ENCODE data around the gene CYP17A1. TPM values are rescaled to one million over a fixed set of nuclear protein-coding genes. Genes with fewer than 3 reads are reported as not detected.

Gene CYP17A1, protein sequence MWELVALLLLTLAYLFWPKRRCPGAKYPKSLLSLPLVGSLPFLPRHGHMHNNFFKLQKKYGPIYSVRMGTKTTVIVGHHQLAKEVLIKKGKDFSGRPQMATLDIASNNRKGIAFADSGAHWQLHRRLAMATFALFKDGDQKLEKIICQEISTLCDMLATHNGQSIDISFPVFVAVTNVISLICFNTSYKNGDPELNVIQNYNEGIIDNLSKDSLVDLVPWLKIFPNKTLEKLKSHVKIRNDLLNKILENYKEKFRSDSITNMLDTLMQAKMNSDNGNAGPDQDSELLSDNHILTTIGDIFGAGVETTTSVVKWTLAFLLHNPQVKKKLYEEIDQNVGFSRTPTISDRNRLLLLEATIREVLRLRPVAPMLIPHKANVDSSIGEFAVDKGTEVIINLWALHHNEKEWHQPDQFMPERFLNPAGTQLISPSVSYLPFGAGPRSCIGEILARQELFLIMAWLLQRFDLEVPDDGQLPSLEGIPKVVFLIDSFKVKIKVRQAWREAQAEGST
- not detected in 2 replicates for polyA plus RNA-seq (2012; rRNA removed)
- not detected in 2 replicates for polyA plus RNA-seq (2012; cell fraction: cytosol; rRNA removed)
- polyA plus RNA-seq (2012; cell fraction: nucleus; rRNA removed) = 0.04 TPM in 1 of 2 replicates, not detected in the other

DNA sequence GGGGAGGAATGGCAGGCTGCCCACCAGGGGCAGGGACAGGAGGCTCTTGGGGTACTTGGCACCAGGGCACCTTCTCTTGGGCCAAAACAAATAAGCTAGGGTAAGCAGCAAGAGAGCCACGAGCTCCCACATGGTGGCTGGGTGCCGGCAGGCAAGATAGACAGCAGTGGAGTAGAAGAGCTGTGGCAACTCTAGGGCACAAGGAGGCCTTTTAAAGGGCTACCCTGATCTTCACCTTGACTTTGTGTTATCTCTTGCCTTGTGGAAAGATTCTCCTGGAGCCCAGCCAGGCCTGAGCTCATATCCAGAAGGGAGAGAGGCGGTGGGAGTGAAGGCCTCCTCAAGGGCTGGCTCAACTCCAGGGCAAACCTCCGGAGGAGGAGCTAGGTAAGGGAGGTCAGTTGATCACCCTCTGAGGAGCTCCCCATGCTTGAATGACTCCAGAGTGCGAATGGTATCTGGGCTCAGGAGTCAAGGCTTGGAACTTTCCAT, at the start of gene CYP17A1:
TSS of gene CYP17A1 (minus strand) at position 184 of the 492 bp plus-strand sequence. CDS start at position 132, 52 bp downstream.
- TF ChIP-seq MXI1 (IDR thresholded peaks at IDR 0.05; ENCODE audit: low read depth, low read length) = no peak
- ChIA-PET POLR2A (interaction anchor here (0.6 kb wide), 1 partner anchor 89 kb away, joined by 3 read pairs; no protein-coding TSS in a partner anchor), CTCF (interaction anchor here (1.2 to 5.4 kb wide), 6 partner anchors 64 to 648 kb away, joined by 4 to 71 read pairs (median 5); no protein-coding TSS in a partner anchor)
- Histone ChIP-seq H2AFZ (ENCODE audit: low read depth) (no peak within 1 kb of the TSS), H4K20me1 (ENCODE audit: insufficient read depth) (no peaks in the 10 kb centered on the region), H3K4me3 (ENCODE audit: low read depth in 2 of 2, low read length in 1 of 2) (no peak within 1 kb of the TSS), H3K36me3 (replicated peaks in 1 of 2; ENCODE audit: control insufficient read depth in 1 of 2, insufficient read depth in 2 of 2, low read length in 1 of 2) (no peaks in the 10 kb centered on the region), H3F3A (replicated peaks; ENCODE audit: insufficient read depth) (no peaks in the 10 kb centered on the region), H3K4me2 (no peak within 1 kb of the TSS), H3K4me1 (ENCODE audit: control insufficient read depth in 1 of 2, insufficient read depth in 2 of 2, low read depth in 1 of 2, low read length in 1 of 2) (no peaks in the 10 kb centered on the region; a peak in 1 of 4 replicates), H3K9me2 (no peaks in the 10 kb centered on the region), H3K27ac (ENCODE audit: low read depth in 2 of 2, low read length in 1 of 2) (no peak within 1 kb of the TSS), H3K9me3 (no peaks in the 10 kb centered on the region), H3K27me3 (ENCODE audit: insufficient read depth) (no peaks in the 10 kb centered on the region), H3K79me2 (ENCODE audit: insufficient read depth) (no peaks in the 10 kb centered on the region), H3K9ac (no peak within 1 kb of the TSS)
- DNase-seq = no peak
- 51% methylated on average over 2 of the region's 5 CpGs for WGBS (ENCODE audit: low lambda C conversion rate)

DNA sequence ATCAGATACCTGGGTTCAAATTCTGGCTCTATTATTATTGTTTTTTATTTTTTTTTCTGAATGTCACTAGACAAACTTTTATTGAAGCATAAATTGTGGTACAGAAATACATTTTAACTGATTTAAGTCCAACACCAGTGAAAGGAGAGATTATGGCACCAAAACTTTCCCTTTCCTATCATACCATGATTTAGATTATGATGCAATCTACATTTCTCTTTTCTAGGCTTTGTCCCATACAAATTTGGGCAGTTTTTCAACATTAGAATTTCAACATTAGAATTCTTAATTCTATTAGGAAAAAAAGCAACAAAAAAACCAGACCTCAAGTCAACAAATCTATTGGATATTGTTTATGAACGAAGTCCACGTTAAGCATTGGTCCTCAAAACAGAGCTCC, 43.0 kb upstream of the CYP17A1 start:
- Histone ChIP-seq H3K9me3 (no peaks in the 10 kb centered on the region), H3K9ac (no peak overlapping the region), H3K4me2 (no peak overlapping the region), H3K79me2 (ENCODE audit: insufficient read depth) (no peaks in the 10 kb centered on the region), H3K36me3 (replicated peaks in 1 of 2; ENCODE audit: control insufficient read depth in 1 of 2, insufficient read depth in 2 of 2, low read length in 1 of 2) (peaks cover 10 to 11% of the 10 kb centered on the region in 2 experiments), H4K20me1 (ENCODE audit: insufficient read depth) (no peaks in the 10 kb centered on the region), H3K4me3 (ENCODE audit: low read depth in 2 of 2, low read length in 1 of 2) (no peak overlapping the region), H3F3A (replicated peaks; ENCODE audit: insufficient read depth) (no peaks in the 10 kb centered on the region), H2AFZ (ENCODE audit: low read depth) (no peak overlapping the region), H3K9me2 (no peaks in the 10 kb centered on the region), H3K27ac (ENCODE audit: low read depth in 2 of 2, low read length in 1 of 2) (no peak overlapping the region), H3K27me3 (ENCODE audit: insufficient read depth) (no peaks in the 10 kb centered on the region), H3K4me1 (ENCODE audit: control insufficient read depth in 1 of 2, insufficient read depth in 2 of 2, low read depth in 1 of 2, low read length in 1 of 2) (no peaks in the 10 kb centered on the region)
- WGBS (ENCODE audit: low lambda C conversion rate) = 94% methylated on average over 2 of the region's 2 CpGs
- TF ChIP-seq NRF1 (IDR thresholded peaks at IDR 0.05; ENCODE audit: low read depth, low read length) = no peak
- no peak for TF ChIP-seq ZBTB33 (IDR thresholded peaks at IDR 0.05; ENCODE audit: borderline replicate concordance, low read depth)
- TF ChIP-seq GABPA (IDR thresholded peaks at IDR 0.05; ENCODE audit: low read depth) = no peak
- TF ChIP-seq RAD21 (IDR thresholded peaks at IDR 0.05; ENCODE audit: low read length) = no peak
- POLR2A ChIA-PET = no interaction called here
- no peak for DNase-seq
- CTCF ChIA-PET = no interaction called here

DNA sequence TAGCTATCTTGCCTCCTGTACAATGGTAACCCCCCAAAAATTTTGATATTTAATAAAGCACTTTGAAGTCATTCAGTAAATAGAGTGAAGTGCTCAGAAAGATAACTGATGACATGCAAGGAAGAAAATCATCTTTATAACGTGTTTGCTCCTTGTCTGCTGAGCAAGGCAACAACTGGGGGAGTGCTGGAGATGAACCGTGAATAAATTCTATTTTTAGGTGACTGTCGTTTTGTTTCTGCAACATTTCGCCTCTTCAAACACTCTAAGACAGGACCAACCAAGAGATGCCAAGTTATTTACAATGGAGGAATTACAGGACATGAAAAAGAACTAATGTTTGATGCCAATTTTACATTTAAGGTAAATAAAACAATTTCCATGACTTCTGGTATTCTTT, 41.4 kb upstream of the CYP17A1 start:
- no peak for TF ChIP-seq GABPA (IDR thresholded peaks at IDR 0.05; ENCODE audit: low read depth)
- TF ChIP-seq, protein P1, sequence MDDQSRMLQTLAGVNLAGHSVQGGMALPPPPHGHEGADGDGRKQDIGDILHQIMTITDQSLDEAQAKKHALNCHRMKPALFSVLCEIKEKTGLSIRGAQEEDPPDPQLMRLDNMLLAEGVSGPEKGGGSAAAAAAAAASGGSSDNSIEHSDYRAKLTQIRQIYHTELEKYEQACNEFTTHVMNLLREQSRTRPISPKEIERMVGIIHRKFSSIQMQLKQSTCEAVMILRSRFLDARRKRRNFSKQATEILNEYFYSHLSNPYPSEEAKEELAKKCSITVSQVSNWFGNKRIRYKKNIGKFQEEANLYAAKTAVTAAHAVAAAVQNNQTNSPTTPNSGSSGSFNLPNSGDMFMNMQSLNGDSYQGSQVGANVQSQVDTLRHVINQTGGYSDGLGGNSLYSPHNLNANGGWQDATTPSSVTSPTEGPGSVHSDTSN (IDR thresholded peaks at IDR 0.05) = no peak
- TF ChIP-seq YY1 (IDR thresholded peaks at IDR 0.05; ENCODE audit: low read depth) = no peak
- TF ChIP-seq FOSL2 (IDR thresholded peaks at IDR 0.05; ENCODE audit: borderline replicate concordance, low read depth) = no peak
- TF ChIP-seq NFIC (IDR thresholded peaks at IDR 0.05; ENCODE audit: borderline replicate concordance) = no peak
- no peak for TF ChIP-seq RCOR1 (IDR thresholded peaks at IDR 0.05; ENCODE audit: low read length)
- TF ChIP-seq TAF1 (IDR thresholded peaks at IDR 0.05; ENCODE audit: borderline replicate concordance, low read depth, low read length) = no peak
- no peak for TF ChIP-seq TEAD4 (IDR thresholded peaks at IDR 0.05; ENCODE audit: borderline replicate concordance, insufficient read depth)
- H4K20me1 ChIP-seq (ENCODE audit: insufficient read depth) = no peaks in the 10 kb centered on the region
- ChIA-PET POLR2A (interaction anchor here (1.3 kb wide), 1 partner anchor 9 kb away, joined by 5 read pairs; the partner anchor contains the start of gene AS3MT), CTCF (interaction anchor here (1.1 to 1.5 kb wide), 2 partner anchors 23 to 43 kb away, joined by 3 to 5 read pairs; no protein-coding TSS in a partner anchor)
- no peaks in the 10 kb centered on the region for H3F3A ChIP-seq (replicated peaks; ENCODE audit: insufficient read depth)
- no peaks in the 10 kb centered on the region for H3K27me3 ChIP-seq (ENCODE audit: insufficient read depth)
- no peak overlapping the region for H3K4me2 ChIP-seq
- no peak overlapping the region for H3K9ac ChIP-seq
- no peak overlapping the region for H2AFZ ChIP-seq (ENCODE audit: low read depth)
- 77% methylated on average over 4 of the region's 4 CpGs for WGBS (ENCODE audit: low lambda C conversion rate)
- DNase-seq = no peak
- H3K36me3 ChIP-seq (replicated peaks in 1 of 2; ENCODE audit: control insufficient read depth in 1 of 2, insufficient read depth in 2 of 2, low read length in 1 of 2) = peaks cover 10 to 14% of the 10 kb centered on the region in 2 experiments
- no peak overlapping the region for H3K27ac ChIP-seq (ENCODE audit: low read depth in 2 of 2, low read length in 1 of 2)
- H3K9me2 ChIP-seq = no peaks in the 10 kb centered on the region
- H3K4me3 ChIP-seq (ENCODE audit: low read depth in 2 of 2, low read length in 1 of 2) = no peak overlapping the region
- no peaks in the 10 kb centered on the region for H3K79me2 ChIP-seq (ENCODE audit: insufficient read depth)
- H3K4me1 ChIP-seq (ENCODE audit: control insufficient read depth in 1 of 2, insufficient read depth in 2 of 2, low read depth in 1 of 2, low read length in 1 of 2) = no peaks in the 10 kb centered on the region
- no peaks in the 10 kb centered on the region for H3K9me3 ChIP-seq

All from SK-N-SH (cell line).